Umbilical cord (tissue), 2 donors: ENCODE data around the gene PTPN11. TPM values are rescaled to one million over a fixed set of nuclear protein-coding genes. Genes with fewer than 3 reads are reported as not detected.

Source experiments
- DNase-seq: peaks from one replicate; pipeline ENCODE4 v3.0.0-alpha.2; 2015; ENCODE audit warnings: low spot score
- total RNA-seq: library from RNA; depleted of rRNA; stranded (reverse); fragments of >200 nt; gene quantifications from one replicate; pipeline ENCODE4 v1.2.3, GENCODE V29; 2014; ENCODE audit warnings: low replicate concordance; ENCODE audit not compliant: insufficient read depth

PTPN11 gene
- total RNA-seq, 1 donor from 2014 or later, result 85.7 TPM

GRCh38 chr12:112543751-112544150 lies 125.0 kb downstream of the PTPN11 start:
- no peak for DNase-seq

GRCh38 chr12:112546339-112546738 lies 127.6 kb downstream of the PTPN11 start:
- no peak for DNase-seq

- DNase-seq, result no peak
Measured at GRCh38 chr12:112546996-112547395, 128.2 kb downstream of the PTPN11 start.

GRCh38 chr12:112549031-112549430 lies 130.3 kb downstream of the PTPN11 start:
- no peak for DNase-seq

- DNase-seq, result no peak
Measured at GRCh38 chr12:112551681-112552080, 132.9 kb downstream of the PTPN11 start.

GRCh38 chr12:112555621-112556233 lies 137.0 kb downstream of the PTPN11 start:
- no peak for DNase-seq

- DNase-seq, result no peak
Measured at GRCh38 chr12:112557951-112558630, 139.3 kb downstream of the PTPN11 start.

Other genes with a start within 250 kb of the PTPN11 start
- gene HECTD4, start 36.5 kb upstream of the PTPN11 start, total RNA-seq, result 37.3 TPM
- 716 TPM for gene RPL6, start 9.3 kb upstream of the PTPN11 start, total RNA-seq